Right hindlimb (tissue), 1 donor: Measurements from ENCODE around the gene RASAL2.
"Not testable (repeated sequence)": the region's sequence is repeated elsewhere in the genome, so short reads cannot be mapped to it uniquely, and the experiment has no call there.

Source experiments
- DNase-seq: peaks from one replicate; pipeline ENCODE4 v3.0.0-alpha.2; 2018

The RASAL2 gene

DNA sequence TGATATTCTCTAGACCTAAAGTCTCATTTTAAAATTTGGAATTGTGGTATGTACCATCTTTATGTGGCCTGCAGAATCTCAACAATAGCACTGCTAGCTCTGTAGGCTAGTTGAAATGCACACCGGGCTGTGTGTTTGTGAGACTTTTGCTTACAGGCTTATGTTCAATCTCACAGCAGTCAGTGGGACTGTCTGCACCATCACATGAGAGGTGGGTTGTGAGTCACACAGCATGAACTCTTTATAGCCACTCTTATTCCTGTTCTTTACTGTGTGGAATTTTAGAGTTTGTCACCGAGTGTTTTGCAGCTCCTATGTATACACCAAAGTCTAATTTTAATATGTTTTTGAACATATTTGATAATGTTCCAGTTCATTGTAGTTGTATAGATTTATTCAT is 74.6 kb downstream of the RASAL2 start:
- no peak for DNase-seq

DNA sequence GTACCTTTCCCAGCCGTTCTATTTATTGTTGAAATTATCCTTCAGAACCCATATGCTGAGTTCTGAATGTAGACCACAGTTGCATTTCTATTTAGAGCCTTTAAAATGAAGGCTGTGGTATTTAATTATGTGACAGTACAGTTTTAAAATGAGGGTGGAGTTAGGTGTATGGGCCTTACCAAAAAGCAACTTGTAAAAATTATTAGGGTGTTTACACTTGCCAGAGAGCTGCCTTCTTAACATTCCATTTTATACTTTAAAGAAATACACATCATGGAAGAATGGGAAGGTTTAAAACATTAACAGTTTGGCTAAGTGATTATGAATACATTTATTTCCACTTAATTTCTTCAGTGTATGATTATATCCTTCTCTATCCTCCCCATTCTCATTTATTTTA is 75.7 kb downstream of the RASAL2 start:
- DNase-seq = no peak

- DNase-seq = no peak
Measured at GRCh38 chr1:178172939-178173338, 79.0 kb downstream of the RASAL2 start.

DNA sequence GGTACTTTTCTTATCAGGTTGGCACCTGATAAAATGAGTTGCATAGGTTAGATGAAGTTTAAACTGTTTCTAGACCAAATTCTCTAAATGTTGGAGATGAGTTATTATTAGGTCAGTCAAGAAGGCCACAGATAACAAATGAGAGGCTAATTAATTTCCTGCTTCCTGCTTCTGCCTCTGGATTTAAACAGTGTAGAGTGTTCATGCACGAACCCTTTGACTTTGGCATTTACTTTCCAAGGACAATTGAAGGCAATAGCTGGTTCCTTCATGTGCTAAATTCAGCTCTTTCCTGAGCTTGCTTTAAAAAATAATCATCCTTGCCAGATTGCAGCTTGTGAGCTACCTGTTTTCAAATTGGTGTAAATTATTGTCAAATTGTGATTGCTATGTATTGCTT is 80.6 kb downstream of the RASAL2 start:
- no peak for DNase-seq

- DNase-seq = no peak
Measured at GRCh38 chr1:178180405-178180804, 86.5 kb downstream of the RASAL2 start.

DNA sequence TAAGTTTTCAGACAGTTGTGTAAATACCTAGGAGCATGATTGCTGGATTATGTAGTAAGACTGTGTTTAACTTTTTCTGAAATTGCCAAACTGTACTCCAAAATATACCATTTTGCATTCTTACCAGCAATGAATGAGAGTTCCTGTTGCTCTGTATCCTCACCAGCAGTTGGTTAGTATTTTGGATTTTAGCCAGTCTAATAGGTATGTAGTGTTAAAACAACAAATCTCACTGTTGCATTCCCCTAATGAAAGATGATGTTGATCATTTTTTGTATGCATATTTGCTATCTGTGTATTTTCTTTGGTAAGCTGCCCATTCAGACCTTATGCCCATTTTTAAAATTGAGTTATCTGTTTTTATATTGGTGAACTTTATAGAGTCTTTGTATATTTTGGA is 89.9 kb downstream of the RASAL2 start:
- no peak for DNase-seq

- DNase-seq = no peak
Measured at GRCh38 chr1:178188306-178188705, 94.4 kb downstream of the RASAL2 start.

DNA sequence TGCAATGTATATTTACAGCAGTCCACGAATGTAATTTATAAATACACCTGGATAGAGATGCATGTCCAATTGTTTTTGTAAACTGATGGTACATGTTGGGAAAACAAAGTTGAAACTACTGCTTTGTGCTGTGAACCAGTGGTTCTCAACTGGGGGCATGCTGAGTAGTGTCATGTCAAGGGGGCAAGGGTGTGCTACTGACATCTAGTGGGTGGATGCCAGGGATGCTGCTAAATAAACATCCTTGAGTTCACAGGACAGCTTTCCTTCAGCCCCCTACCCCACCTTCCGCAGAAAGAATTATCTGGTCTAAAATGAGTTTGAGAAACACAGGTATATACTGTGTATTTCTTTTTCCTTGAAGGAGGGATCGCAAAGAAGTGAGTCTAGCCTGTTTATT is 95.9 kb downstream of the RASAL2 start:
- no peak for DNase-seq

GRCh38 chr1:178190881-178191280 is 97.0 kb downstream of the RASAL2 start:
- no peak for DNase-seq

- peak; percentile 19 for DNase-seq
Measured at GRCh38 chr1:178192686-178193085, 98.8 kb downstream of the RASAL2 start.

DNA sequence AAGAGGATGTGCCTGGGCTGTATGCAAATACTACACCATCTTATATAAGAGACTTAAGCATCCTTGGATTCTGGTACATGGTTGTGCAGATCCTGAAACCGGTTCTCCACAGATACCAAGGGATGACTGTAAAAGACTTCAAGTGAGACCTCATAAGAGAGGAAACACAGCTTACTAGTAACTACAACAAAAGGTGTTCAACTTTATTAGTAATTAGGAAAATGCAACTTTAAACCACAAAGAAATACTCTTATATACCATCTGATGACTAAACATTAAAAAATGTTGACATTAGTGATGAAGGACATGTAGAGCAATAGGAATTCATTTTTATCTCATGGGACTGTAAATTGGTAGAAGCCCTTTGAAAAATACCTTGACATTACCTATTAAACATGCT is 102.7 kb downstream of the RASAL2 start:
- DNase-seq = no peak

DNA sequence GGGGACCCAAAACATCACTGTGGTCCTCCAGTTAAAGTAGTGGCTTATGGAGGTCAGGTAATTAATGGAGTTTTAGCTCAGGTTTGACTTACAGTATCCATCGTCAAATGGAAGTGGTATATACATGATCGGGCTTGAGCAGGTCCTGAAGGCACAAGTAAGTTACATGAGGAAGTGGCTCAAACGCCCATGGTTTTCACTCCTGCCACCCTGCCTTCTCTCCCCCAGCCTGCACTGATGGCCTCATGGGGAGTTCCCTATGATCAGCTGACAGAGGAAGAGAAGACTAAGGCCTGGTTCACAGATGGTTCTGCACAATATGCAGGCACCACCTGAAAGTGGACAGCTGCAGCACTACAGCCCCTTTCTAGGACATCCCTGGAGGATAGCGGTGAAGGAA is 108.2 kb downstream of the RASAL2 start:
- DNase-seq = not testable (repeated sequence)

- not testable (repeated sequence) for DNase-seq
Measured at GRCh38 chr1:178202546-178202945, 108.6 kb downstream of the RASAL2 start.

DNA sequence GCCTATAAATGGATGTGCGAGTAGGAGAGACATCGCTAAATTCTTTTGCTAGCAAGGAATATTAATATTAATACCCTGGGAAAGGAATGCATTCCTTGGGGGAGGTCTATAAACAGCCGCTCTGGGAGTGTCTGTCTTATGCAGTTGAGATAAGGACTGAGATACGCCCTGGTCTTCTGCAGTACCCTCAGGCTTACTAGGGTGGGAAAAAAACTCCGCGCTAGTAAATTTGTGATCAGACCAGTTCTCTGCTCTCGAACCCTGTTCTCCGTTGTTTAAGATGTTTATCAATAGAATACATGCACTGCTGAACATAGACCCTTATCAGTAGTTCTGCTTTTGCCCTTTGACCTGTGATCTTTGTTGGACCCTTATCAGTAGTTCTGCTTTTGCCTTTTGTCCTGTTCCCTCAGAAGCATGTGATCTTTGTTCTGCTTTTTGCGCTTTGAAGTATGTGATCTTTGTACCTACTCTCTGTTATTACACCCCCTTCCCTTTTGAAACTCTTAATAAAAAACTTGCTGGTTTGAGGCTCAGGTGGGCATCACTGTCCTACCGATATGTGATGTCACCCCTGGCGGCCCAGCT is 114.5 kb downstream of the RASAL2 start:
- not testable (repeated sequence) for DNase-seq

DNA sequence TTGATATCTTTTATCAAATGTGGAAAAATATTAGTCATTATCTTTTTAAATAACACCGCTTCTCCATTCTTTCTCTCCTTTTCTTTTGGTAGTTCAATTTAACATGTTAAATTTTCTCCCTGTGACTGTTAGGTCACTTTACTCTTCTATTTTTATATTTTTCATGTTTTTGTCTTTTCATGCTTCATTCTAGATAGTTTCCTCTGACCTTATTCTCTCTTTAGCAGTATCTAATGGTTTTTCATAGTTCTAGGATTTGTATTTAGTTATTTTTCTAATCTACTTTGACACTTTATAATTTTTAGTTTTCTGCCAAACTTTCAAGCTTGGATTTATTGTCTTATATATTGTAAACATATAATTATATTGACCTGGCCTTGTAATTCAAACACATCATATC is 116.0 kb downstream of the RASAL2 start:
- no peak for DNase-seq

- no peak for DNase-seq
Measured at GRCh38 chr1:178218550-178218949, 124.6 kb downstream of the RASAL2 start.

- no peak for DNase-seq
Measured at GRCh38 chr1:178220094-178220493, 126.2 kb downstream of the RASAL2 start.

- no peak for DNase-seq
Measured at GRCh38 chr1:178223289-178223688, 129.4 kb downstream of the RASAL2 start.

- DNase-seq = no peak
Measured at GRCh38 chr1:178224358-178224757, 130.5 kb downstream of the RASAL2 start.

DNA sequence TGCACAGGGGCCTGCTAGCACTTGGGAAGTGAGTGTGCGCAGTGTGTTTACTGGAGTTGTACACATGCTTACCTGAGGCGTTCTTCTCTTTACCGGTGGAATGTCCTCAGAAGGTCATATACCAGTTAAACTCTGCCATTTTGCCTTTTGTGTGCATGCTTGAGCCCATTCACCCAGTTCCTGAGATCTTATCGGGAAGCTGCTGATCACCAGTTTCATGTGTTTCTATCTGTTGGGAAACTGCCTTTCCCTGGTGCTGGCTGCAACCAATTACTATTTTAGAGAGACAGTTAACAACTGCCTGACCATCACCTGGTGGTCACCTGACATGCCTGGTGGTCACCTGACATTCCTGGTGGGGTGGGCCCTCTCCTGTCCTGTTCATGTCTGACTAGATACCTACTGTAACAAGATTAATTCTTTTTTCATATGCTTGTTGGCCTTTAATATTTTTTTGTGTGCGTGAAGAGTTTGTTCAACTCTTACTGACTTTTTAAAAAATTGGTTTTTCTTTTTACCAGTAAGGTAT is 137.0 kb downstream of the RASAL2 start:
- no peak for DNase-seq

GRCh38 chr1:178232108-178232507 is 138.2 kb downstream of the RASAL2 start:
- DNase-seq = no peak

GRCh38 chr1:178232949-178233348 is 139.0 kb downstream of the RASAL2 start:
- DNase-seq = no peak

GRCh38 chr1:178237121-178237520 is 143.2 kb downstream of the RASAL2 start:
- DNase-seq = no peak

DNA sequence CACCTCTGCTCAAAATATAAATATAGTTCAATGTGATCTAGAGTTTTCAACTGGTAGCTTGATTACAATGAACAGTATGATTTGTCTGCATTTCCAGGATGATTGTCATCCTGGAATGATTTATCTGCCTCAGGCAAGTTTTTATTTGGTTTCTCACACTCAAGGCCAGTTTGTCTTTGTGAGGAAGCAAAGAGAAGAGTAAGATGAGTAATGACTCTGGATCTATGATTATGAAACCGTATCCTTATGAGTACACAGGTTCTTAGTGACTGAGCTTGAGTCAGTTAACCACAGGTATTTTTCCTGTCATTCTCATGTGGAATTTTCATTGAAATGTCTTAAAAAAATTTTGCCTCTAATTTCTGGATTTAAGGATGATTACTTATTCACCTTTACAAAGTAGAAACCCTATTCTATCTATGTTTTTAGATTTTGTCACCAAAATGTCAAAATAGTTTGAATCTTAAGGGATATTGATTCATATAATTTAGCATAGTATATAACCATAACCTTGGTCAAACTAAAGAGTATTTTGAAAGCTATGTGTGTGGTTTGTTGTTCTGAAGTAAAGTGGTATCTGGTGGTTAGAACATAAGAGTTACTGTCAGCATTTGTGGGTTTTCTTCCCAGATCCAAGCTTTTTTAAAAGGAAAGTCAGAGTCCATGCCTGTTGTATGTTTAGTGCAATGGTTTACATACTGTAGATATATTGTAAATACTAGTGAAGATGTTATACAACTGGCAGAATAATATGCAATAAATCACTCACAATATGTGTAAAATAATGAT is 145.0 kb downstream of the RASAL2 start:
- no peak for DNase-seq

GRCh38 chr1:178241057-178241456 is 147.2 kb downstream of the RASAL2 start:
- DNase-seq = no peak
